Loucy (cell line): ENCODE results near the gene C17orf114.

ENCODE experiments used
- H2AFZ ChIP-seq: fragments of 200-600 bp; sonication (generic); 2 replicates; pipeline ENCODE4 v1.6.0; 2016; ENCODE audit warnings: antibody characterized with exemption, mild to moderate bottlenecking, low read length, moderate library complexity
- H3F3A ChIP-seq: fragments of 200-600 bp; 2 replicates; pipeline ENCODE4 v1.6.0; 2016; ENCODE audit warnings: antibody characterized with exemption, low read depth, mild to moderate bottlenecking
- H3K27me3 ChIP-seq: fragments of 200-600 bp; sonication (generic); 2 replicates; pipeline ENCODE4 v1.6.1; 2014; ENCODE audit warnings: low read length, mild to moderate bottlenecking; ENCODE audit not compliant: insufficient read depth, poor library complexity, severe bottlenecking
- H3K36me3 ChIP-seq: fragments of 200-600 bp; sonication (generic); 2 replicates; pipeline ENCODE4 v1.6.1; 2016; ENCODE audit warnings: low read length; ENCODE audit not compliant: insufficient read depth
- H3K4me1 ChIP-seq: fragments of 200-600 bp; sonication (generic); 2 replicates; pipeline ENCODE4 v1.5.1; 2014; ENCODE audit warnings: low read length, mild to moderate bottlenecking; ENCODE audit not compliant: insufficient read depth, poor library complexity, severe bottlenecking
- H3K4me2 ChIP-seq: fragments of 200-600 bp; sonication (generic); 2 replicates; pipeline ENCODE4 v1.6.0; 2014; ENCODE audit warnings: antibody characterized with exemption, low read length, low read depth, mild to moderate bottlenecking; ENCODE audit not compliant: poor library complexity, severe bottlenecking
- H3K4me3 ChIP-seq: fragments of 200-600 bp; sonication (generic); 2 replicates; pipeline ENCODE4 v1.5.1; 2014; ENCODE audit warnings: low read length, mild to moderate bottlenecking, mixed read lengths; ENCODE audit not compliant: poor library complexity, severe bottlenecking
- H3K79me2 ChIP-seq: fragments of 200-600 bp; sonication (generic); 2 replicates; pipeline ENCODE4 v1.6.1; 2014; ENCODE audit warnings: low read length; ENCODE audit not compliant: insufficient read depth
- H3K9ac ChIP-seq: fragments of 200-600 bp; sonication (generic); 2 replicates; pipeline ENCODE4 v1.6.0; 2014; ENCODE audit warnings: mild to moderate bottlenecking, low read depth, low read length, moderate library complexity; ENCODE audit not compliant: poor library complexity, severe bottlenecking
- H3K9me2 ChIP-seq: fragments of 200-600 bp; sonication (generic); replicated peaks from 2 replicates; pipeline ENCODE4 v1.6.1; 2016; ENCODE audit warnings: low read depth, low read length, mixed read lengths
- H3K9me3 ChIP-seq: fragments of 200-600 bp; sonication (generic); 2 replicates; pipeline ENCODE4 v1.6.1; 2014; ENCODE audit warnings: mild to moderate bottlenecking, antibody characterized with exemption, low read length, low read depth; ENCODE audit not compliant: insufficient read depth
- H4K20me1 ChIP-seq: fragments of 200-600 bp; sonication (generic); 2 replicates; pipeline ENCODE4 v1.6.0; 2014; ENCODE audit warnings: antibody characterized with exemption, low read length, mild to moderate bottlenecking; ENCODE audit not compliant: insufficient read depth, poor library complexity, severe bottlenecking
- CTCF ChIP-seq: fragments of 200-600 bp; sonication (generic); conservative IDR thresholded peaks from 2 replicates; pipeline ENCODE4 v1.5.1; 2014; ENCODE audit warnings: mild to moderate bottlenecking, antibody characterized with exemption, low read length
- EZH2phosphoT487 ChIP-seq: fragments of 200-600 bp; IDR thresholded peaks from 2 replicates; pipeline ENCODE4 v1.6.1; 2018; ENCODE audit warnings: antibody characterized with exemption, mild to moderate bottlenecking, moderate library complexity, borderline replicate concordance

C17orf114 gene

GRCh38 chr17:4839965-4840892 lies 38.1 kb upstream of the C17orf114 start:
- Histone ChIP-seq H4K20me1 (peaks cover 32% of the 10 kb centered on the region), H3K4me2 (peak overlapping the region; percentile 41), H3K27me3 (no peaks in the 10 kb centered on the region), H3K9me3 (no peaks in the 10 kb centered on the region), H3K4me3 (peak overlapping the region; percentile 5), H2AFZ (no peak overlapping the region), H3K9me2 (no peaks in the 10 kb centered on the region), H3K9ac (no peak overlapping the region), H3K36me3 (no peaks in the 10 kb centered on the region), H3F3A (no peaks in the 10 kb centered on the region), H3K79me2 (peaks cover 43% of the 10 kb centered on the region; the same call in 1 of the 2 replicates), H3K4me1 (peaks cover 40% of the 10 kb centered on the region)
- TF ChIP-seq EZH2phosphoT487, result no peak
- TF ChIP-seq CTCF, result no peak

GRCh38 chr17:4839221-4839620 lies 37.1 kb upstream of the C17orf114 start:
- H3K9me2 ChIP-seq, result no peaks in the 10 kb centered on the region
- H2AFZ ChIP-seq, result no peak overlapping the region
- peaks cover 53% of the 10 kb centered on the region; the same call in 1 of the 2 replicates for H3K79me2 ChIP-seq
- H3F3A ChIP-seq, result no peaks in the 10 kb centered on the region
- peaks cover 32% of the 10 kb centered on the region for H4K20me1 ChIP-seq
- no peaks in the 10 kb centered on the region for H3K9me3 ChIP-seq
- H3K9ac ChIP-seq, result no peak overlapping the region
- H3K4me2 ChIP-seq, result peak overlapping the region; percentile 41
- H3K4me1 ChIP-seq, result peaks cover 46% of the 10 kb centered on the region
- H3K27me3 ChIP-seq, result no peaks in the 10 kb centered on the region
- TF ChIP-seq CTCF (no peak), EZH2phosphoT487 (no peak)
- no peak overlapping the region for H3K4me3 ChIP-seq
- no peaks in the 10 kb centered on the region for H3K36me3 ChIP-seq

- Histone ChIP-seq H3F3A (no peaks in the 10 kb centered on the region), H3K4me1 (peaks cover 46% of the 10 kb centered on the region), H3K9me3 (no peaks in the 10 kb centered on the region), H3K9ac (no peak overlapping the region), H2AFZ (no peak overlapping the region), H3K9me2 (no peaks in the 10 kb centered on the region), H4K20me1 (peaks cover 36% of the 10 kb centered on the region), H3K4me2 (peak overlapping the region; percentile 13), H3K4me3 (no peak overlapping the region), H3K79me2 (peaks cover 61% of the 10 kb centered on the region; the same call in 1 of the 2 replicates), H3K27me3 (no peaks in the 10 kb centered on the region), H3K36me3 (no peaks in the 10 kb centered on the region)
- TF ChIP-seq CTCF (no peak), EZH2phosphoT487 (no peak)
Measured at GRCh38 chr17:4838309-4838785, 36.2 kb upstream of the C17orf114 start.
